Neural cell (in vitro differentiated cells): ENCODE results near the gene CTRB1. TPM values are rescaled to one million over a fixed set of nuclear protein-coding genes. Genes with fewer than 3 reads are reported as not detected.
"Not testable (repeated sequence)": the region's sequence is repeated elsewhere in the genome, so short reads cannot be mapped to it uniquely, and the experiment has no call there.

ENCODE experiments used
- H2AFZ ChIP-seq: fragments of 200-600, 300-800 bp; sonication (generic), shearing (Covaris generic); 2 replicates; pipeline ENCODE4 v1.6.0; 2014; ENCODE audit warnings: low read depth, mild to moderate bottlenecking, antibody characterized with exemption, low read length, moderate library complexity
- H3F3A ChIP-seq: fragments of 200-600 bp; shearing (Covaris generic); 2 replicates; pipeline ENCODE4 v1.6.1; 2016; ENCODE audit warnings: mild to moderate bottlenecking, moderate library complexity, mixed read lengths, antibody characterized with exemption, low read length; ENCODE audit not compliant: insufficient read depth, poor library complexity, severe bottlenecking
- H3K27ac ChIP-seq: fragments of 200-600, 300-800 bp; sonication (generic), shearing (Covaris generic); 2 replicates; pipeline ENCODE4 v1.5.1; 2014; ENCODE audit warnings: mild to moderate bottlenecking, low read length, moderate library complexity
- H3K27me3 ChIP-seq: fragments of 300-800, 200-600 bp; sonication (generic), shearing (Covaris generic); 2 replicates; pipeline ENCODE4 v1.6.0; 2014; ENCODE audit warnings: mild to moderate bottlenecking, low read depth, low read length, moderate library complexity; ENCODE audit not compliant: insufficient read depth
- H3K36me3 ChIP-seq: fragments of 300-800, 200-600 bp; sonication (generic), shearing (Covaris generic); 2 replicates; pipeline ENCODE4 v1.5.1; 2014; ENCODE audit warnings: mild to moderate bottlenecking, antibody characterized with exemption, low read length, moderate library complexity; ENCODE audit not compliant: insufficient read depth
- H3K4me2 ChIP-seq: fragments of 300-800, 200-600 bp; sonication (generic), shearing (Covaris generic); 2 replicates; pipeline ENCODE4 v1.6.0; 2014; ENCODE audit warnings: mild to moderate bottlenecking, low read length
- H3K4me3 ChIP-seq: fragments of 300-800, 200-600 bp; sonication (generic), shearing (Covaris generic); 2 replicates; pipeline ENCODE4 v1.5.1; 2014; ENCODE audit warnings: mild to moderate bottlenecking, low read length, moderate library complexity
- H3K79me2 ChIP-seq: fragments of 200-600 bp; shearing (Covaris generic); replicated peaks from 2 replicates; pipeline ENCODE4 v1.6.0; 2014; ENCODE audit warnings: mild to moderate bottlenecking, low read length, moderate library complexity; ENCODE audit not compliant: insufficient read depth
- H3K9ac ChIP-seq: fragments of 300-800, 200-600 bp; sonication (generic), shearing (Covaris generic); 2 replicates; pipeline ENCODE4 v1.6.1; 2016; ENCODE audit warnings: mild to moderate bottlenecking, low read length, mixed read lengths
- H3K9me2 ChIP-seq: fragments of 200-600 bp; shearing (Covaris generic); 2 replicates; pipeline ENCODE4 v1.6.1; 2016; ENCODE audit warnings: mild to moderate bottlenecking, low read length, mixed read lengths; ENCODE audit not compliant: insufficient read depth
- H3K9me3 ChIP-seq: fragments of 200-600, 300-800 bp; sonication (generic), shearing (Covaris generic); 2 replicates; pipeline ENCODE4 v1.6.1; 2016; ENCODE audit warnings: mild to moderate bottlenecking, mixed run types, low read length, moderate library complexity, mixed read lengths
- H4K20me1 ChIP-seq: fragments of 200-600 bp; shearing (Covaris generic); 2 replicates; pipeline ENCODE4 v1.6.1; 2016; ENCODE audit warnings: mild to moderate bottlenecking, mixed run types; ENCODE audit not compliant: insufficient read depth
- CTCF ChIP-seq: fragments of 450-650 bp; IDR thresholded peaks from 2 replicates; pipeline ENCODE4 v1.5.1; 2014; ENCODE audit warnings: antibody characterized with exemption, mild to moderate bottlenecking, moderate library complexity; ENCODE audit not compliant: poor library complexity, severe bottlenecking
- EP300 ChIP-seq: fragments of 450-650 bp; conservative IDR thresholded peaks from 2 replicates; pipeline ENCODE4 v1.6.1; 2014; ENCODE audit warnings: antibody characterized with exemption, mild to moderate bottlenecking, moderate library complexity; ENCODE audit not compliant: poor library complexity, severe bottlenecking
- EZH2 ChIP-seq: fragments of 200-600, 300-800 bp; shearing (Covaris generic), sonication (generic); IDR thresholded peaks from 2 replicates; pipeline ENCODE4 v1.6.1; 2014; ENCODE audit warnings: antibody characterized with exemption, low read length, borderline replicate concordance, mild to moderate bottlenecking; ENCODE audit not compliant: insufficient read depth, poor library complexity, severe bottlenecking
- MXI1 ChIP-seq: fragments of 450-650 bp; conservative IDR thresholded peaks from 2 replicates; pipeline ENCODE4 v1.6.1; 2014; ENCODE audit warnings: antibody characterized with exemption, mild to moderate bottlenecking; ENCODE audit not compliant: poor library complexity, severe bottlenecking
- POLR2AphosphoS5 ChIP-seq: IDR thresholded peaks from 2 replicates; pipeline ENCODE4 v1.6.1; 2012
- RAD21 ChIP-seq: fragments of 450-650 bp; conservative IDR thresholded peaks from 2 replicates; pipeline ENCODE4 v1.6.1; 2014; ENCODE audit warnings: antibody characterized with exemption, mild to moderate bottlenecking, moderate library complexity
- REST ChIP-seq: IDR thresholded peaks from 2 replicates; pipeline ENCODE4 v1.6.1; 2012; ENCODE audit warnings: borderline replicate concordance
- SMC3 ChIP-seq: fragments of 450-650 bp; conservative IDR thresholded peaks from 2 replicates; pipeline ENCODE4 v1.6.1; 2014; ENCODE audit warnings: antibody characterized with exemption, mild to moderate bottlenecking, moderate library complexity; ENCODE audit not compliant: poor library complexity
- TAF1 ChIP-seq: IDR thresholded peaks from 2 replicates; pipeline ENCODE4 v1.6.1; 2012; ENCODE audit warnings: low read depth
- polyA plus RNA-seq: library from polyadenylated mRNA; depleted of rRNA; stranded (reverse); fragments of >200 nt; gene quantifications from 2 replicates; pipeline ENCODE4 v1.2.3, GENCODE V29; 2014

Gene CTRB1
- polyA plus RNA-seq, 1 donor from 2014 or later = not detected

- no peaks in the 10 kb centered on the region for H4K20me1 ChIP-seq
- no peaks in the 10 kb centered on the region for H3K36me3 ChIP-seq
- no peaks in the 10 kb centered on the region for H3K27me3 ChIP-seq
- H3K27ac ChIP-seq = no peak overlapping the region
- no peak overlapping the region for H2AFZ ChIP-seq
- no peaks in the 10 kb centered on the region for H3F3A ChIP-seq
- no peak overlapping the region for H3K4me3 ChIP-seq
- no peak overlapping the region for H3K9ac ChIP-seq
- no peaks in the 10 kb centered on the region for H3K9me3 ChIP-seq
- H3K4me2 ChIP-seq = no peak overlapping the region
- TF ChIP-seq EZH2 (no peak), SMC3 (no peak), RAD21 (no peak), EP300 (no peak), POLR2AphosphoS5 (no peak), MXI1 (no peak), TAF1 (no peak), REST (no peak), CTCF (no peak)
- no peaks in the 10 kb centered on the region for H3K9me2 ChIP-seq
- H3K79me2 ChIP-seq = peaks cover 2% of the 10 kb centered on the region
Measured at GRCh38 chr16:75271441-75272096, 52.8 kb downstream of the CTRB1 start.

DNA sequence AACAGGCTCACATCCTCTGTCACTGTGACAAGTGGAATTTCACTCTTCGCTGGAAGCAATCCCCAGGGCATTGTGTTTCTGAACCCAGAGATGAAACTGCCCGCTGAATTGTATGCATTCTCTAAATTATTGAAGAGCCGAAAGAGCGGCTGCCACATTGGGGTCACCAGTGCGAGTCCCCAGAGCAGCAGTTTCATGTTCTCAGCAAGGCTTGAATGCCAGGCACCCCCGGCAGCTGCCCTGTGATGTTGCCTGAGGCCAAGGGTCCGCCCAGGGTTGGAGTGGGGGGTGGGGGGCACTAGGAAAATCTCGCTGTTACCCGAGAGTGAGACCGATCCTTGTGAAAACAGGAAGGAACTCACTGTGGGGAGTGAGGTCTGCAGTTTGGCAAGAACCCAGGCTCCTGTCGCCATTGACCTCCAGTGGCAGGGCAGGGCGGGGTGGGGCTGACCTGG lies 53.3 kb downstream of the CTRB1 start:
- Histone ChIP-seq H2AFZ (no peak overlapping the region), H3K27ac (no peak overlapping the region), H3K9me2 (no peaks in the 10 kb centered on the region), H3K4me2 (no peak overlapping the region), H3K36me3 (no peaks in the 10 kb centered on the region), H3K4me3 (no peak overlapping the region), H3K27me3 (no peaks in the 10 kb centered on the region), H4K20me1 (no peaks in the 10 kb centered on the region), H3K79me2 (no peaks in the 10 kb centered on the region), H3K9me3 (no peaks in the 10 kb centered on the region), H3K9ac (no peak overlapping the region), H3F3A (no peaks in the 10 kb centered on the region)
- no peak for TF ChIP-seq CTCF
- TF ChIP-seq MXI1 = no peak
- TF ChIP-seq TAF1 = no peak
- no peak for TF ChIP-seq REST
- no peak for TF ChIP-seq EZH2
- no peak for TF ChIP-seq POLR2AphosphoS5
- TF ChIP-seq EP300 = no peak
- no peak for TF ChIP-seq RAD21
- TF ChIP-seq SMC3 = no peak

DNA sequence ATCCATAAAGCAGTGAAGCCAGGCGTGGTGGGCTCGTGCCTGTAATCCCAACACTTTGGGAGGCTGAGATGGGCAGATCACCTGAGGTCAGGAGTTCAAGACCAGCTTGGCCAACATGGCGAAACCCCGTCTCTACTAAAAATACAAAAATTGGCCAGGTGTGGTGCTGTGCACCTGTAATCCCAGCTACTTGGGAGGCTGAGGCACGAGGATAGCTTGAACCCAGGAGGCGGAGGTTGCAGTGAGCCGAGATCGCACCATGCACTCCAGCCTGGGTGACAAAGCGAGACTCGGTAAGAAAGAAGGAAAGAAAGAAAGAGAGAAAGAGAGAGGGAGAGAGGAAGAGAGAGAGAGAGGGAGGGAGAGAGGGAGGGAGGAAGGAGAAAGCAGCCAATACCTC lies 53.8 kb downstream of the CTRB1 start:
- H3K9me3 ChIP-seq, H3K79me2 ChIP-seq, H3F3A ChIP-seq, H3K4me3 ChIP-seq, H3K36me3 ChIP-seq, H3K4me2 ChIP-seq, H3K27me3 ChIP-seq, H2AFZ ChIP-seq, H3K9me2 ChIP-seq, H3K9ac ChIP-seq, H3K27ac ChIP-seq, H4K20me1 ChIP-seq: not testable (repeated sequence)
